Right renal pelvis (tissue), 4 donors: Measurements from ENCODE around the gene DHODH. TPM values are rescaled to one million over a fixed set of nuclear protein-coding genes. Genes with fewer than 3 reads are reported as not detected.

Experiments
- DNase-seq, 4 donors: peaks; one replicate each; pipeline ENCODE4 v3.0.0-alpha.2; 2013; ENCODE audit warnings: low read depth in 4 of 4, low spot score in 3 of 4, missing footprints in 1 of 4
- polyA plus RNA-seq, 4 donors: library from polyadenylated mRNA; unstranded; fragments of 120-200 nt; gene quantifications; one replicate each; pipeline ENCODE4 v1.2.1, GENCODE V29; 2013; ENCODE audit not compliant: insufficient read length in 4 of 4

Gene DHODH
- polyA plus RNA-seq, 4 donors: 13.0 to 15.2 (median 14.2) TPM

DNA sequence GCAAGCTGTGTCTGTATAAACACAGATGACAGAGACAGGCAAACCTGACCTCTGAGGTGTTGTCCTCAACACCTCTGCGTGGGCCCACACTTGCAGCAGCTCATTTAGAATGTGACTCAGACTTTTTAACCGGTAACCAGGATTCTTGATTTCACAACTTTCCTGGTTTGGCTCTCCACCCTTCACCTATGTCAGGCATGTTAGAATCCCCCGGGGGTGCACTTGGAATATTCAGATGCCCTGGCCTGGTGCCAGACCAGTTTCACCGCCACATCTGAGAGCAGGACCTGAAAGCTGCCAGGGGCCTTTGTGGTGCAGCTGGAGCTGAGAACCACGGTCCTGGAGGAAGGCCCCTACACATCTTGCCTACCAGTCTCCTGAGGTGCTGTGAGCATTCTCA lies 4.8 kb downstream of the DHODH start:
- DNase-seq: no peak

DNA sequence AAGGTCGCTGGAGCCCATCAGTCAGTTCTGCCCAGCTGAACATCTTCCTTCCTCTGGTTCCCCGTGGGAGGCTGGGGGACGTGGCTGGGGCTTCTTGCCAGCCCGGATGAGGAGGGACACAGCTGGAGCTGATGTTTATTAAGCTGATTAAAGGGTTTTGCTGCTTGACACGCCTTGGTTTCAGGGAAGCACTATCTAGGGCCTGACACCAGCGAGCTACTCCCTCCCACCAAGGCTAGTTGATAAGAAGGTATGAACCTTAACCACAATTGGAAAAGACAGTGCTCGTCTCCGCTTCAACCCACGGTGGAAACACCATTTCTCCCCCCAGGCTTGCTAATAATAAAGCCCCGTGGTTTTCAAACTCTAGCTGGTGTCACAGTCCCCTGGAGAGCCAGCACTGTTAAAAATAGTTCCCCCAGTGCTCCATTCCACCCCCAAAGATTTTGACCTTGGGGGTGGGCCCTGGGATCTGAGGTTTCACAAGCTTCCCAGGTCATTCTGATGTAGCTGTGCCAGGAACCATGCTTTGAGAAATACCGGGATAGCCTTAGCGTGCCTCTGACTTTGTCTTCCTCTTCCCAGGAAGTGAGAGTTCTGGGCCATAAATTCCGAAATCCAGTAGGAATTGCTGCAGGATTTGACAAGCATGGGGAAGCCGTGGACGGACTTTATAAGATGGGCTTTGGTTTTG lies 5.5 kb downstream of the DHODH start:
- no peak for DNase-seq

DNA sequence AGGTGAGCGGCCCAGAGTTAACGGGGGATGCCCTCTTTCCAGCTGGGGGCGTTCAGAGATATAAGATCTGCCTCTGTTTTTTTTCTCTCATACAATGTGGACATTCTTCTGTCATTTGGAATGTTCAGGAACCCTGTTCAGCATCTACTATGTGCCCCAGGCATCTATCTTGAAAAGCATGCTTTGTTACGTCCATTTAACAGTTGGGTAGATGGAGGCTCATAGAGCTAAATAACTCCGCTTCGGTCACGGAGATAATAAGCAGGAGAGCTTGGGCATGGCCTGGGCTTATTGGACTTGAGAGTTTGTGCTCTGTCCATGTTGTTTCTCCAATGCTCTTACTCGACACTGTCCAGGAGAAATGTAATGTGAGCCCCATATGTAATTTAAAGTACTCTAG lies 6.1 kb downstream of the DHODH start:
- DNase-seq: no peak

DNA sequence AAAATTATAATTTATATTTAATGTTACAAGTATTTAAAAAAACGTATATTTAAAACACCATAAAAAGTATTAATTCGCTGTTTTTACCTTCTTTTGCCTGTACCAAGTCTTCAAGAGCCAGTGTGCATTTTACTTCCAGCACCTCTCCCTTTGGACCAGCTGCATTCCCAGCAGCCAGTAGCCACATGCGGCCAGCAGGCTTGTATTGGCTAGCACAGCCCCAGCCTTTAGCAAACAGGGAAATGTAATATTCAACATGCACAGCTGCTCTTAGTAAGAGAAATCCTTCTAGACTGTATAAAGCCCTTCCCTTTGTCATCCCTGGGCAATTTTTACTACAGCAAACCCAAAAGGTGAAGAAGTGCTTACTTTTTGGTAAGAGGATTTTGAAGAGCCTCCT lies 6.6 kb downstream of the DHODH start:
- no peak for DNase-seq

GRCh38 chr16:72018470-72018869 lies 9.9 kb downstream of the DHODH start:
- DNase-seq: no peak

- no peak for DNase-seq
These were observed 12.5 kb downstream of the DHODH start for GRCh38 chr16:72021043-72021442.

DNA sequence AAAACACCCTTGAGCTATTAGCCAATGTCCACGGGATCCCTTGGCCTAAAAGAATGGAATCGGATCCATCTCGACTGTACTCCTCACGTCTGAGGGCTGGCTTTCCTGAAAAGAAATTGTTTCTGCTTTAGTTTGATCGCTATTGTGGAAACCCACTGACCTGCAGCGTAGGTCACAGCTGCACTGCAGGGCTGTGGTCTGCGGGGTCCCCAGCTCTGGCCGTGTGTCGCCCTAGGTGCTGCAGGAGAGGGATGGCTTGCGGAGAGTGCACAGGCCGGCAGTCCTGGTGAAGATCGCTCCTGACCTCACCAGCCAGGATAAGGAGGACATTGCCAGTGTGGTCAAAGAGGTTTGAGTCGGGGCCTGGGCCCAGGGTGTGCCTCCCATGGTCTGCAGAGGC lies 13.6 kb downstream of the DHODH start:
- no peak for DNase-seq

GRCh38 chr16:72023962-72024361 lies 15.4 kb downstream of the DHODH start:
- DNase-seq: no peak

GRCh38 chr16:72024862-72025382 lies 16.4 kb downstream of the DHODH start:
- DNase-seq: no peak

DNA sequence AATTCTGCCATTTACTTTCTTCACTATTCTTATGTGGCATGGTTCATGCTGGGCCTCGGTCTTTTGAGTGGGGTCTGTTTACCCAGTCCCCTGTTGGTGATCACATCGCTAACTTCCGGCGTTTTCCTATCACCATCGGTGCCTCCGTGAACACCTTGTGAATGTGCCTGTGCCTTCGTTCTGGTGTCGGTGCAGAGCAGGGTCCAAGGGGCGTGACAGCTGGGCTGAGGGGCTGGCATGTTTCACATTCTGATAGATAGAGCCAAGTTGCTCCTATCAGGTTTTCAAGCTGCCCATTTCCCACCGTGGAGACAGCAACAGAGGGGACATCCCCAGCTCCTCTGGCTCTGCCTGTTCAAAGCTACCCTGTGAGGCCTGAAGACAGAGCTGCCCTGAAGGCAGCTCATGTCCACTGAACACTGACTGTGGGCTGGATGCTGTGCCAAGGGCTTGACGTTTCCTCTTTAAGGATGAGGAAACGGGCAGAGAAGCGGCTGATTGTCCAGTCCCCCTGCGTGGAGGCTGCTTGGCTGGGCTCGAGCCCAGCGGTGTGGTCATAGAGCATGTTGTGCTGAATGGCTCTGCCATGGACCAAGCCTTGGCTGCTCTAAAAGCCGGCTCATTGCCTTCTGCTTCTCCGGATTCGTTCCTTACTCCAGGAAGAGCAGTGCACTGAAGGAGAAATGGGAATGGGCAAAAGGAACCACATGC lies 17.0 kb downstream of the DHODH start:
- DNase-seq: no peak

DNA sequence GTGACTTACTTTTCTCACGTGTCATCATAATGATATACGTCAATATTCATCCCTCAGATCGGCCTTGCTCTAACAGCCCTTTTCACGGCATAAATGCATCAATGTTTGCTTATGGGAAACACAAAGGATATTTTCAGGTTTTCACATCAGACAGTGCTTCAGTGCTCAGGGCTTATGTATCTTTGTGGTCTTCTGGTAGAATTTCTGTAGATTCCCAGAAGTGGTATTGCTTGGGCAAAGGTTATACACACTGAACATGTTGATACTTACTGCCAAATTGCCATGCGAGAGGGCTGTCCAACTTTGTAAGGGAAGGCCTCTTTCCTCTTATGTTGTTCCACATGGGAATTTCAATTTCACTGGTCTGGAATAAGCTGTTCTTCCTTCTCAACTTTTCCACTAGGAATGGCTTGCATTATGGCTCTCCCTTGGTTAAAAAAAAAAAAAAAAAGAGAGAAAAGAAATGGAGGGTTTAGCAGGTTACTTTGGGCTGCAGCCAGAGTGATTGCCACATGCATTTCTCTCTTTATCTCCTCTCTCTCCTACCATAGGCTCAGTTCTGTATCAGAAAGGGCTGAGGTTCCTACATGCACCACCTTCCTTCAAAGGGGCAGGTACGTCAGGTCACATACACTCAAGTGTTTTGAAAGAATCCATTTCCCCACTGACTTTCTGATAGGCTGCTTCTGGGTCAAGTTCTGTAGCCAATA lies 19.3 kb downstream of the DHODH start:
- DNase-seq: no peak

- DNase-seq: no peak
These were observed 21.2 kb downstream of the DHODH start for GRCh38 chr16:72029567-72030271.

- DNase-seq: no peak
These were observed 24.9 kb downstream of the DHODH start for GRCh38 chr16:72033437-72033836.

DNA sequence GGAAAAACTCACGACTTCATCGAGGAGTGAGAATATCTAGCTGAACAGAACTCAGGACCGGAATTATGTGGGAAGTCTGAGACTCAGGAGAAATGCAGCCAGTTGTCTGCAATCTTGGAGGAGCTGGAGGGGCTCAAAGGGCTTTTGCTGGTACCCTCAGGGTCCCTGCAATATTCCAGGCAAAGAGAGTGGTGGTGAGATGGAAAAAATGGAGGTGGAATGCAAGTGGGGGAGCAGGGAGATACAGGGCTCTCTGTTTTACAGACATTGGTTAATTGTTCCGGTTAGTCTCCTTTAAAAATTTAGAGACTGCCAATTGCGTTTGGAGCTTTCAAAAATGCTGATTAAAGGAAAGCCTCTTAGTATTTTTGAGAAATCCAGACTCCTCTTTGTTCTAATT lies 27.6 kb downstream of the DHODH start:
- DNase-seq: no peak

GRCh38 chr16:72042157-72042660 lies 33.7 kb downstream of the DHODH start:
- no peak for DNase-seq

DNA sequence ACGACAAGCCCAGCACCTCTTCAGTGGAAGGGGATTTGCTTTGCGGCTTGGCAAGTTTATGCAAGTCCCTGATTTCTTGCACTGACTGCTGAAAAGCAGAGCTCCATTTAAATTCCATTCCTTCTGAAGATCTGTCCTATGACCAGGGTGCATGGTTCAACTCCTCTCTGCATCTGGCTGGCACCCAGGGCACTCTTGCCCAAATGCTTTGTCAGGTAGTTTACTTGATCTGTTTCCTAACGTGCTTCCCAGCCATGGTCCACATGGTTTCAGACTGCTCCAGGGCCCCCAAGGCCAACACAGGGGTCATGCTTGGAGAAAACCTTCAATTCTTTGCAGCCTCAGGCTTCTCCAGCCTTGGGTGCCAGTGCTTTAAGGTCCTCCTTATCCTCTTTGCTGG lies 34.5 kb downstream of the DHODH start:
- DNase-seq: no peak

DNA sequence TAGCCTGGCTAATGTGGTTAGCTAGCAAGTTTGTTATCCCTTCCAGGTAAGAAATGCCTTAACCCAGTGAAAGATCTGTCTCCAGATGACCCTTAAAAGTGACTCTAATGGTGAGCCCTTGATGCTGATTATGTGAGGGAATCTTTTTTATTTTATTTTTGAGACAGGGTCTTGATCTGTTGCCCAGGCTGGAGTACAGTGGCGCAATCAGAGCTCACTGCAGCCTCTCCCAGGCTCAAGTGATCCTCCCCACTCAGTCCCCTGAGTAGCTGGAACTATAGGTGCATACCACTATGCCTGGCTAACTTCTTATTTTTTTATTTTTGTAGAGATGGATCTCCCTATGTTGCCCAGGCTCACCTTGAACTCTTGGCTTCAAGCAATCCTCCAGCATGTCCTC lies 35.0 kb downstream of the DHODH start:
- DNase-seq: no peak

DNA sequence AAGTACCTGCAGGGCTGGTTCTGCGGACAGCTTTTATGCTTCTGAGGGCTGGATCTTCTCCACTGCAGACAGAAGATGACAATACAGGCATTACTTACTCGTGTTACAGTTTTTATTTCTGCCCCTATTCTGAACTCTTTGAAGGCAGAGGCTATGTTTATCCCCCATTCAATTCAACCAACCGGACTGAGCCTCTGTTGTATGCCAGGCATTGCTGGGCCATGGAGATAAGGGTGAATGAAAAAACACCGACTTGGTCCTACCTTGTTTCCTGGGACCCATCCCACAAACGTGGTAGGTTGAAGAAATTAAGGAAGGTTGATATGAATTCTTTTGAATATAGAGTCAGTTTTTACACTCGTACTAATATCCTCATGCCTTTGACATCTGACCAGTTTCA lies 35.8 kb downstream of the DHODH start:
- no peak for DNase-seq

- DNase-seq: no peak
These were observed 36.3 kb downstream of the DHODH start for GRCh38 chr16:72044825-72045359.

- DNase-seq: no peak
These were observed 40.6 kb downstream of the DHODH start for GRCh38 chr16:72049110-72049509.
